HG03558 (cell line): ENCODE results near the gene IFNLR1.

Experiments
- ATAC-seq: cut with Tn5 transposase; IDR thresholded peaks from one replicate; pipeline ENCODE4 v1.9.1; 2021; ENCODE audit warnings: moderate number of reproducible peaks; ENCODE audit not compliant: unreplicated experiment; ENCODE audit errors: extremely low read depth

The IFNLR1 gene

GRCh38 chr1:24206516-24207394, 19.7 kb upstream of the IFNLR1 start:
- ATAC-seq: no peak

GRCh38 chr1:24206083-24206464, 19.0 kb upstream of the IFNLR1 start:
- no peak for ATAC-seq

GRCh38 chr1:24205345-24206082, 18.4 kb upstream of the IFNLR1 start:
- no peak for ATAC-seq

GRCh38 chr1:24204116-24204515, 17.0 kb upstream of the IFNLR1 start:
- ATAC-seq: no peak

- ATAC-seq: peak; percentile 62
Measured at GRCh38 chr1:24203404-24203803, 16.3 kb upstream of the IFNLR1 start.

GRCh38 chr1:24202987-24203386, 15.9 kb upstream of the IFNLR1 start:
- ATAC-seq: no peak

GRCh38 chr1:24202556-24202955, 15.5 kb upstream of the IFNLR1 start:
- ATAC-seq: no peak

- no peak for ATAC-seq
Measured at GRCh38 chr1:24201941-24202440, 14.9 kb upstream of the IFNLR1 start.

- no peak for ATAC-seq
Measured at GRCh38 chr1:24199291-24199900, 12.3 kb upstream of the IFNLR1 start.

- no peak for ATAC-seq
Measured at GRCh38 chr1:24198766-24199165, 11.7 kb upstream of the IFNLR1 start.

GRCh38 chr1:24195874-24196273, 8.8 kb upstream of the IFNLR1 start:
- ATAC-seq: no peak

GRCh38 chr1:24195136-24195535, 8.0 kb upstream of the IFNLR1 start:
- no peak for ATAC-seq

GRCh38 chr1:24193046-24193445, 6.0 kb upstream of the IFNLR1 start:
- no peak for ATAC-seq

- ATAC-seq: no peak
Measured at GRCh38 chr1:24191860-24192259, 4.8 kb upstream of the IFNLR1 start.

GRCh38 chr1:24190983-24191461, 3.9 kb upstream of the IFNLR1 start:
- ATAC-seq: peak; percentile 36

GRCh38 chr1:24189528-24189927, 2.4 kb upstream of the IFNLR1 start:
- no peak for ATAC-seq

- no peak for ATAC-seq
Measured at GRCh38 chr1:24186711-24186992, 437 bp downstream of the IFNLR1 start.

GRCh38 chr1:24186031-24186710, 918 bp downstream of the IFNLR1 start:
- ATAC-seq: no peak

GRCh38 chr1:24185076-24185475, 2.0 kb downstream of the IFNLR1 start:
- no peak for ATAC-seq

- ATAC-seq: no peak
Measured at GRCh38 chr1:24182061-24182460, 5.0 kb downstream of the IFNLR1 start.
